K562 (cell line): ENCODE measurements around the gene PLEKHA1. TPM values are rescaled to one million over a fixed set of nuclear protein-coding genes. Genes with fewer than 3 reads are reported as not detected.

Experiments used
- ATAC-seq: fragments of 200-7000 bp; cut with Tn5 transposase; 3 replicates; pipeline ENCODE4 v1.9.1; 2020; ENCODE audit warnings: moderate library complexity
- BruUV-seq: library from RNA; stranded (reverse); fragments of 400-500 nt; replicated peaks from 2 replicates; lab custom pipeline; 2021; lab: Mats Ljungman, UMichigan
- CTCF ChIA-PET: fragments of 300-600 bp; formaldehyde crosslinking; extraction: SDS; loops from one replicate; lab custom pipeline; 2021; ENCODE audit warnings: low intra/inter-chr PET ratio; lab: Yijun Ruan, JAX
- POLR2A ChIA-PET: fragments of 300-600, 350-650 bp; sonication (Branson Sonifier 250); formaldehyde crosslinking; extraction: SDS; loops from one replicate; lab custom pipeline; 2021; ENCODE audit warnings: antibody characterized with exemption, inconsistent platforms; lab: Yijun Ruan, JAX
- DNase-seq, 4 experiments: peaks; one replicate each; pipeline versions ENCODE4 v3.0.0 to v3.0.0-alpha.2; 2011 to 2018; ENCODE audit warnings: low spot score in 3 of 4, mixed read lengths in 3 of 4; ENCODE audit errors: extremely low read depth in 1 of 4
- FAIRE-seq: peaks from 2 replicates; lab custom pipeline; 2011; peaks lifted over from hg19 to GRCh38; lab: Jason Lieb, UNC
- H2AFZ ChIP-seq: 2 replicates; pipeline ENCODE4 v1.6.0; 2011; ENCODE audit warnings: low read depth, low read length, control low read depth, inconsistent platforms
- H3K27ac ChIP-seq: fragments of 200-600 bp; 3 replicates; pipeline ENCODE4 v1.8.0; 2011; ENCODE audit warnings: low read depth, mild to moderate bottlenecking, control low read depth, inconsistent platforms, low read length, moderate library complexity, mixed read lengths; ENCODE audit errors: extremely low read depth
- H3K27me3 ChIP-seq, 2 experiments: fragments of 300-600 bp in 1 of 2; 2 replicates in 1 of 2; 3 replicates in 1 of 2; pipeline versions ENCODE4 v1.6.0 to v1.8.0; 2011; ENCODE audit warnings: inconsistent platforms in 2 of 2, low read length in 2 of 2, mild to moderate bottlenecking in 1 of 2, mixed read lengths in 1 of 2, moderate library complexity in 1 of 2; ENCODE audit not compliant: control insufficient read depth in 2 of 2, insufficient read depth in 2 of 2
- H3K36me3 ChIP-seq: fragments of 300-600 bp; 3 replicates; pipeline ENCODE4 v1.8.0; 2011; ENCODE audit warnings: mild to moderate bottlenecking, low read length, inconsistent platforms; ENCODE audit not compliant: control insufficient read depth, insufficient read depth
- H3K4me1 ChIP-seq, 2 experiments: fragments of 200-600 bp in 1 of 2; replicated peaks in 1 of 2; 2 replicates in 1 of 2; 3 replicates in 1 of 2; pipeline versions ENCODE4 v1.5.1 to v1.8.0; 2011; ENCODE audit warnings: inconsistent platforms in 2 of 2, low read length in 2 of 2, mild to moderate bottlenecking in 1 of 2, mixed read lengths in 1 of 2, moderate library complexity in 1 of 2; ENCODE audit not compliant: control insufficient read depth in 2 of 2, insufficient read depth in 2 of 2
- H3K4me2 ChIP-seq: 2 replicates; pipeline ENCODE4 v1.6.1; 2011; ENCODE audit warnings: low read length, control low read depth, inconsistent platforms, mixed read lengths; ENCODE audit not compliant: insufficient read depth
- H3K4me3 ChIP-seq: fragments of 200-600 bp; sonication (generic), shearing (Covaris generic); 2 replicates; pipeline ENCODE4 v1.5.1; 2016; ENCODE audit warnings: control low read depth, inconsistent platforms
- H3K79me2 ChIP-seq: fragments of 200-600 bp; 3 replicates; pipeline ENCODE4 v1.8.0; 2011; ENCODE audit warnings: low read length, inconsistent platforms; ENCODE audit not compliant: control insufficient read depth, insufficient read depth
- H3K9ac ChIP-seq, 2 experiments: 2 replicates each; pipeline versions ENCODE4 v1.6.0 to v1.6.1; 2011; ENCODE audit warnings: low read depth in 2 of 2, low read length in 2 of 2, control low read depth in 1 of 2, inconsistent platforms in 1 of 2, mild to moderate bottlenecking in 1 of 2, mixed read lengths in 1 of 2; ENCODE audit not compliant: insufficient read depth in 1 of 2
- H3K9me1 ChIP-seq: one replicate; pipeline ENCODE4 v1.6.0; 2011; ENCODE audit warnings: inconsistent platforms, mild to moderate bottlenecking, low read length, moderate library complexity; ENCODE audit not compliant: control insufficient read depth, insufficient read depth
- H3K9me3 ChIP-seq: replicated peaks from 2 replicates; pipeline ENCODE4 v1.5.1; 2011; ENCODE audit warnings: low read depth, low read length, inconsistent platforms; ENCODE audit not compliant: control insufficient read depth, insufficient read depth
- H4K20me1 ChIP-seq: replicated peaks from 2 replicates; pipeline ENCODE4 v1.6.1; 2011; ENCODE audit warnings: low read length, inconsistent platforms, mixed read lengths; ENCODE audit not compliant: control insufficient read depth, insufficient read depth
- ARHGAP35 ChIP-seq: fragments of 450-650 bp; IDR thresholded peaks from 2 replicates; pipeline ENCODE4 v1.6.1; 2018; ENCODE audit not compliant: partially characterized antibody
- RBBP5 ChIP-seq: fragments of 200-600 bp; sonication (generic); IDR thresholded peaks from 2 replicates; pipeline ENCODE4 v1.6.1; 2012; ENCODE audit warnings: borderline replicate concordance, mild to moderate bottlenecking, low read length, control low read depth, inconsistent platforms; ENCODE audit not compliant: insufficient read depth, poor library complexity, severe bottlenecking
- ZNF431 ChIP-seq: sonication (generic); formaldehyde crosslinking; IDR thresholded peaks from 2 replicates; pipeline ENCODE4 v1.8.0; 2022; ENCODE audit warnings: mild to moderate bottlenecking, missing genetic modification reagents
- WGBS: fragments of 100-300 bp; shearing (Covaris generic); methylation state at CpG from one replicate; pipeline ENCODE4 v1.1.6; 2016; ENCODE audit warnings: low coverage, mixed read lengths; ENCODE audit not compliant: insufficient coverage; ENCODE audit errors: missing lambda C conversion rate; 5-methylcytosine and 5-hydroxymethylcytosine counted together
- in situ Hi-C: fragments of 300-500 bp; cut with MboI; formaldehyde crosslinking; loops from 4 replicates; pipeline ENCODE4 v1.15.0; 2018; ENCODE audit warnings: inconsistent platforms, mixed read lengths
- intact Hi-C: fragments of 100-400 bp; cut with micrococcal nuclease; formaldehyde crosslinking; loops from 2 replicates; pipeline ENCODE4 v1.14.2; 2022
- microRNA-seq: library from miRNA; unstranded; fragments of <30 nt; microRNA quantifications from one replicate; pipeline ENCODE4, GENCODE V29; 2018; ENCODE audit warnings: borderline microRNAs expressed
- polyA plus RNA-seq, 8 experiments: library from polyadenylated mRNA; depleted of rRNA in 4 of 8; stranded (reverse) in 5 of 8; unstranded in 3 of 8; fragments of >200 nt; fragmentation: Nextera tagmentation in 2 of 8; fragmentation: Illumina TruSeq in 1 of 8; extraction: Ambion mirVana in 2 of 8; extraction: Trizol in 1 of 8; gene quantifications; 2 replicates each; pipeline versions ENCODE4 v1.2.1 to v1.2.3, GENCODE V29; 2011 to 2014; ENCODE audit warnings: inconsistent platforms in 1 of 8, missing spikeins in 1 of 8
- small RNA-seq: library from RNA; depleted of rRNA; stranded (forward); fragments of <200 nt; gene quantifications from one replicate; pipeline ENCODE3, GENCODE V24; 2014
- total RNA-seq, 7 experiments: library from RNA; depleted of rRNA in 6 of 7; stranded (reverse); fragments of >200 nt in 6 of 7; fragmentation: Illumina TruSeq in 2 of 7; extraction: Trizol in 2 of 7; gene quantifications; 2 replicates each; pipeline versions ENCODE4 v1.2.1 to v1.2.3, GENCODE V29; 2011 to 2021; ENCODE audit warnings: low replicate concordance in 1 of 7

PLEKHA1 gene
- total and polyA plus RNA-seq, 9 of the 15 experiments (the other 6 are each of a cell fraction or from before 2014, with no cell fraction given), result 0.05 to 4.7 (median 1.0) TPM

DNA sequence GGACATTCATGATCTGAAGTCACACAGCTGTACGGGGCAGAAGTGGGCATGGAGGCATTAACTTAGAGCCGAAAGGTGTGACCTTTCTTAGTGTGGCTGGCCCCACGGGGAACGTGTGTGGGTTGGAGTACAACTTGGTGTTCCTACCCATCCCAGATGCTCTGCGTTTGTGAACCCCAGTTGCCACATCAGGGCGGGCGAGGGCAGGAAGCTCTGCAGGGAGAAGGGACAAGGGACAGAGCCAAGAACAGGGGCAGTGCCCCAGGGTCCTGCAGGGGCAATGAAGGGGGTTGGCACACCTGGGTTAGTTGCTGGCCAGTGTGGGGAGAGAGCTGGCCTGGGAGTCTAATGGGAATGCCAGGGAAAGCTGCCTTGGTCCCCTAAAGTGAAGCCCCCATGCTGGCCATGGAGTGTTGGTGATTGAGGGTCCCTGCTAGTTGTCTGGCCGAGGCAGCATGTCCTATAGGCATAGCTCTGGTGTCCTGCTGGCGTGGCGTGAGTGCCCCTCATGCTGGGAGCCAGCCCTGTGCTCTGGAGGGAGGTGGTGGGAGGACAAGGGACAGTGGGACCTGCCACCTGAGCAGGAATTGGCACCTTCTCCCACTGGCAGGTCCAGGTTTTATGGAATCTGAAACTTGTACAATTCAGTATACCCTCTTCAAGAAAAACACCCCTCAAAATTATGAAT is 105.8 kb downstream of the PLEKHA1 start:
- DNase-seq, result no peak
- Histone ChIP-seq H3K4me1 (no peaks in the 10 kb centered on the region), H3K27me3 (no peaks in the 10 kb centered on the region; a peak in 1 of 5 replicates), H2AFZ (no peak overlapping the region), H3K27ac (no peak overlapping the region), H3K4me2 (no peak overlapping the region), H3K9me3 (no peaks in the 10 kb centered on the region), H4K20me1 (no peaks in the 10 kb centered on the region; the same call in 1 of the 2 replicates), H3K4me3 (no peak overlapping the region), H3K79me2 (no peaks in the 10 kb centered on the region), H3K9ac (no peak overlapping the region), H3K9me1 (no peaks in the 10 kb centered on the region), H3K36me3 (no peaks in the 10 kb centered on the region)
- 0% methylated on average over 5 of the region's 10 CpGs for WGBS
- no peak for FAIRE-seq
- BruUV-seq, result no TSS peak
- no peak for ATAC-seq
- ChIA-PET POLR2A (interaction anchor here (0.6 to 0.9 kb wide), 2 partner anchors 11 to 641 kb away, joined by 4 to 5 read pairs; no protein-coding TSS in a partner anchor), CTCF (no interaction called here)
- no peak for TF ChIP-seq ARHGAP35
- in situ Hi-C loops (no loop called here), intact Hi-C loops (no loop called here)

DNA sequence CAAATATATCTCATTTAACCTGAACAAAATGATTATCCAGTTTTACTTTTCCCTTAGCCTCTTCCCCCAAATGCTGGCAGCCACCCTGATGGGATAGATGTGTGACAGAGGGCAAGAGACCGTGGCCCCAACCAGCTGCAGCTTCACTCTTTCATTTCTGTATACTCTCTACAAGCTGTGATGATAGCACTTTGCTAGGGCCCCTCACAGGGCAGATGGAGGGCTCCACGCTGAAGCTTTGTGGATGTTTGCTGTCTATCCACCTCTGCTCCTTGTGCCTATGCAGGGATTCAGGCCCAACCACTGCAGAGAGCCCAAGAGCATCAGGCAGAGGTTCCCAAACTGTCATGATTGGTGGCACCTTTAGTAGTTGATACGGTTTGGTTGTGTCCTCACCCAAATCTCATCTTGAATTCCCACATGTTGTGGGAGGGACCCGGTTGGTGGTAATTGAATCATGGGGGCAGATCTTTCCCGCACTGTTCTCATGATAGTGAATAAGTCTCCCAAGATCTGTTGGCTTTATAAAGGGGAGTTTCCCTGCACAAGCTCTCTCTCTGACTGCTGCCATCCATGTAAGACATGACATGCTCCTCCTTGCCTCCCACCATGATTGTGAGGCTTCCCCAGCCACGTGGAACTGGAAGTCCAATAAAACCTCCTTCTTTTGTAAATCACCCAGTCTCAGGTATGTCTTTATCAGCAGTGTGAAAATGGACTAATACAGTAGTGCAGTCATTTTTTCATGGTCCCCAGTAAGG is 107.0 kb downstream of the PLEKHA1 start:
- DNase-seq (no peak), FAIRE-seq (no peak), ATAC-seq (no peak)
- Histone ChIP-seq H3K79me2 (no peaks in the 10 kb centered on the region), H3K9me3 (no peaks in the 10 kb centered on the region), H3K4me2 (no peak overlapping the region), H3K36me3 (no peaks in the 10 kb centered on the region), H3K27ac (no peak overlapping the region), H3K4me1 (no peaks in the 10 kb centered on the region), H3K9ac (no peak overlapping the region), H3K4me3 (no peak overlapping the region), H2AFZ (no peak overlapping the region), H4K20me1 (no peaks in the 10 kb centered on the region; the same call in 1 of the 2 replicates), H3K27me3 (peaks cover 0 to 2% of the 10 kb centered on the region in 2 experiments; a peak in 2 of 5 replicates), H3K9me1 (no peaks in the 10 kb centered on the region)
- in situ Hi-C loops, result no loop called here
- intact Hi-C loops, result no loop called here
- BruUV-seq, result no TSS peak
- TF ChIP-seq ZNF431 (CRISPR knock-in tag), result peak; percentile 74
- TF ChIP-seq RBBP5, result no peak
- POLR2A ChIA-PET, result no interaction called here
- 0% methylated on average over 6 of the region's 6 CpGs for WGBS
- CTCF ChIA-PET, result no interaction called here

Small RNA genes within 50 kb of the gene (microRNA-seq; reads per million reads assigned to microRNA genes)
- gene MIR3941, result not detected

Small RNA genes within 50 kb of the gene (small RNA-seq; reads per million reads assigned to genes)
- gene MIR3941 (not detected), gene RNU6-728P (not detected)

Other genes with a start within 250 kb of the PLEKHA1 start
- gene BTBD16, start 103.4 kb upstream of the PLEKHA1 start, total RNA-seq (2014; rRNA removed), result not detected in 2 replicates
- gene BTBD16, start 103.4 kb upstream of the PLEKHA1 start, total RNA-seq (2014; rRNA removed; fragmentation: Illumina TruSeq; extraction: Trizol), result not detected in 2 replicates
- not detected in 2 replicates for gene BTBD16, start 103.4 kb upstream of the PLEKHA1 start, total RNA-seq (2015; rRNA removed; fragmentation: Illumina TruSeq; extraction: Trizol)
- gene BTBD16, start 103.4 kb upstream of the PLEKHA1 start, total RNA-seq (2021), result not detected in 2 replicates
- 0.11 TPM in 1 of 2 replicates, not detected in the other for gene BTBD16, start 103.4 kb upstream of the PLEKHA1 start, polyA plus RNA-seq (2011; rRNA removed)
- not detected in 2 replicates for gene BTBD16, start 103.4 kb upstream of the PLEKHA1 start, polyA plus RNA-seq (2014; fragmentation: Illumina TruSeq; extraction: Trizol)
- gene BTBD16, start 103.4 kb upstream of the PLEKHA1 start, polyA plus RNA-seq (2014; fragmentation: Nextera tagmentation; extraction: Ambion mirVana), result not detected
- not detected in 2 replicates for gene BTBD16, start 103.4 kb upstream of the PLEKHA1 start, polyA plus RNA-seq (2014; rRNA removed)
- not detected in 2 replicates for gene ARMS2, start 79.9 kb downstream of the PLEKHA1 start, total RNA-seq (2014; rRNA removed)
- gene ARMS2, start 79.9 kb downstream of the PLEKHA1 start, total RNA-seq (2014; rRNA removed; fragmentation: Illumina TruSeq; extraction: Trizol), result not detected in 2 replicates
- gene ARMS2, start 79.9 kb downstream of the PLEKHA1 start, total RNA-seq (2015; rRNA removed; fragmentation: Illumina TruSeq; extraction: Trizol), result not detected in 2 replicates
- not detected in 2 replicates for gene ARMS2, start 79.9 kb downstream of the PLEKHA1 start, total RNA-seq (2021)
- gene ARMS2, start 79.9 kb downstream of the PLEKHA1 start, polyA plus RNA-seq (2011; rRNA removed), result not detected in 2 replicates
- gene ARMS2, start 79.9 kb downstream of the PLEKHA1 start, polyA plus RNA-seq (2014; fragmentation: Illumina TruSeq; extraction: Trizol), result not detected in 2 replicates
- gene ARMS2, start 79.9 kb downstream of the PLEKHA1 start, polyA plus RNA-seq (2014; fragmentation: Nextera tagmentation; extraction: Ambion mirVana), result not detected
- not detected in 2 replicates for gene ARMS2, start 79.9 kb downstream of the PLEKHA1 start, polyA plus RNA-seq (2014; rRNA removed)
- not detected in 2 replicates for gene HTRA1, start 86.8 kb downstream of the PLEKHA1 start, total RNA-seq (2014; rRNA removed)
- gene HTRA1, start 86.8 kb downstream of the PLEKHA1 start, total RNA-seq (2014; rRNA removed; fragmentation: Illumina TruSeq; extraction: Trizol), result 0.15 TPM in 1 of 2 replicates, not detected in the other
- gene HTRA1, start 86.8 kb downstream of the PLEKHA1 start, total RNA-seq (2015; rRNA removed; fragmentation: Illumina TruSeq; extraction: Trizol), result 0.11 TPM in 1 of 2 replicates, not detected in the other
- 0.11 and 0.16 TPM in 2 replicates for gene HTRA1, start 86.8 kb downstream of the PLEKHA1 start, total RNA-seq (2021)
- gene HTRA1, start 86.8 kb downstream of the PLEKHA1 start, polyA plus RNA-seq (2011; rRNA removed), result 0.04 TPM in 1 of 2 replicates, not detected in the other
- not detected in 2 replicates for gene HTRA1, start 86.8 kb downstream of the PLEKHA1 start, polyA plus RNA-seq (2014; fragmentation: Illumina TruSeq; extraction: Trizol)
- gene HTRA1, start 86.8 kb downstream of the PLEKHA1 start, polyA plus RNA-seq (2014; fragmentation: Nextera tagmentation; extraction: Ambion mirVana), result under 1 TPM in 1 of 2 experiments, not detected in 1; 0.06 TPM
- gene HTRA1, start 86.8 kb downstream of the PLEKHA1 start, polyA plus RNA-seq (2014; rRNA removed), result not detected in 2 replicates
- not detected in 2 replicates for gene DMBT1, start 186.0 kb downstream of the PLEKHA1 start, total RNA-seq (2014; rRNA removed)
- gene DMBT1, start 186.0 kb downstream of the PLEKHA1 start, total RNA-seq (2014; rRNA removed; fragmentation: Illumina TruSeq; extraction: Trizol), result not detected in 2 replicates
- not detected in 2 replicates for gene DMBT1, start 186.0 kb downstream of the PLEKHA1 start, total RNA-seq (2015; rRNA removed; fragmentation: Illumina TruSeq; extraction: Trizol)
- gene DMBT1, start 186.0 kb downstream of the PLEKHA1 start, total RNA-seq (2021), result 0.07 TPM in 2 replicates
- 0.01 TPM in 1 of 2 replicates, not detected in the other for gene DMBT1, start 186.0 kb downstream of the PLEKHA1 start, polyA plus RNA-seq (2011; rRNA removed)
- not detected in 2 replicates for gene DMBT1, start 186.0 kb downstream of the PLEKHA1 start, polyA plus RNA-seq (2014; fragmentation: Illumina TruSeq; extraction: Trizol)
- gene DMBT1, start 186.0 kb downstream of the PLEKHA1 start, polyA plus RNA-seq (2014; fragmentation: Nextera tagmentation; extraction: Ambion mirVana), result not detected
- not detected in 2 replicates for gene DMBT1, start 186.0 kb downstream of the PLEKHA1 start, polyA plus RNA-seq (2014; rRNA removed)